Gastrocnemius medialis (tissue), 4 donors: ENCODE results near the gene ARMC7. TPM values are rescaled to one million over a fixed set of nuclear protein-coding genes. Genes with fewer than 3 reads are reported as not detected.

Experiments used
- ATAC-seq, 2 donors: fragments of 150-250 bp; one replicate each; pipeline ENCODE4 v1.9.1; 2016
- DNase-seq, 2 donors: peaks; one replicate each; pipeline ENCODE4 v3.0.0-alpha.2; 2019
- H3K27ac ChIP-seq, 4 donors: fragments of 200-600 bp; sonication (generic); 1 replicate in 1 of 4; 2 replicates in 3 of 4; pipeline ENCODE4 v1.5.1; 2016 to 2018; ENCODE audit warnings: mild to moderate bottlenecking in 2 of 4, moderate library complexity in 1 of 4
- H3K27me3 ChIP-seq, 3 donors: fragments of 200-600 bp; sonication (generic) in 2 of 3; 1 replicate in 1 of 3; 2 replicates in 2 of 3; pipeline versions ENCODE4 v1.5.1 to v1.6.0; 2016 to 2019; ENCODE audit warnings: mild to moderate bottlenecking in 1 of 3, moderate library complexity in 1 of 3
- H3K36me3 ChIP-seq, 2 donors: fragments of 200-600 bp; sonication (generic) in 1 of 2; one replicate each; pipeline ENCODE4 v1.5.1; 2017 to 2018
- H3K4me1 ChIP-seq, 2 donors: fragments of 200-600 bp; sonication (generic) in 1 of 2; one replicate each; pipeline ENCODE4 v1.5.1; 2016 to 2017; ENCODE audit warnings: mild to moderate bottlenecking in 2 of 2
- H3K4me3 ChIP-seq, 4 donors: fragments of 200-600 bp; sonication (generic) in 3 of 4; 1 replicate in 1 of 4; 2 replicates in 3 of 4; pipeline ENCODE4 v1.5.1; 2016 to 2019; ENCODE audit warnings: mild to moderate bottlenecking in 2 of 4
- H3K9me3 ChIP-seq, 3 donors: fragments of 200-600 bp; sonication (generic) in 2 of 3; 1 replicate in 1 of 3; 2 replicates in 2 of 3; pipeline ENCODE4 v1.5.1; 2016 to 2019
- CTCF ChIP-seq, 5 experiments: fragments of 450-650 bp in 3 of 5; fragments of 200-600 bp in 2 of 5; sonication (generic) in 2 of 5; IDR thresholded peaks in 4 of 5; conservative IDR thresholded peaks in 1 of 5; 1 replicate in 4 of 5; 2 replicates in 1 of 5; pipeline ENCODE4 v1.5.1; 2016 to 2019; ENCODE audit warnings: antibody characterized with exemption in 5 of 5, mild to moderate bottlenecking in 3 of 5, moderate library complexity in 3 of 5
- POLR2A ChIP-seq, 2 donors: fragments of 450-650 bp; IDR thresholded peaks; one replicate each; pipeline ENCODE4 v1.6.1; 2017; ENCODE audit warnings: antibody characterized with exemption in 2 of 2, mild to moderate bottlenecking in 2 of 2, moderate library complexity in 2 of 2
- in situ Hi-C, 4 donors: fragments of 200-750 bp; cut with MboI; loops; one replicate each; pipeline versions ENCODE4 v1.15.0 to v1.8.0; 2017; ENCODE audit warnings: low sequenced_read_pairs in 4 of 4
- intact Hi-C: fragments of 100-400 bp; cut with DNase I; formaldehyde crosslinking; loops from one replicate; pipeline ENCODE4 v1.15.1; 2023; ENCODE audit warnings: low total_unique reads
- total RNA-seq, 4 donors: library from RNA; depleted of rRNA; stranded (reverse); fragments of >200 nt; gene quantifications; one replicate each; pipeline versions ENCODE4 v1.1.0 to v1.2.3, GENCODE V29; 2016

Gene ARMC7
- total RNA-seq, 4 donors from 2014 or later = 2.0 to 4.4 (median 3.0) TPM

GRCh38 chr17:75096082-75096625, 13.6 kb upstream of the ARMC7 start:
- Histone ChIP-seq H3K36me3 (peaks cover 0 to 5% of the 10 kb centered on the region in 2 donors), H3K4me3 (no peak overlapping the region), H3K9me3 (no peaks in the 10 kb centered on the region), H3K27me3 (no peaks in the 10 kb centered on the region), H3K4me1 (peaks cover 13 to 14% of the 10 kb centered on the region in 2 donors), H3K27ac (peak overlapping the region in 3 of 4 donors; percentile 46 to 56 (median 47))
- intact Hi-C loops (no loop called here), in situ Hi-C loops (no loop called here)
- peak; percentile 69 to 90 for ATAC-seq
- DNase-seq = peak; percentile 56 to 79
- no peak for TF ChIP-seq POLR2A (IDR thresholded peaks at IDR 0.05)
- TF ChIP-seq CTCF (IDR thresholded peaks at IDR 0.05 in 4 of 5, conservative IDR thresholded peaks at IDR 0.05 in 1 of 5) = no peak

- TF ChIP-seq POLR2A (IDR thresholded peaks at IDR 0.05) (no peak), CTCF (IDR thresholded peaks at IDR 0.05 in 4 of 5, conservative IDR thresholded peaks at IDR 0.05 in 1 of 5) (no peak)
- no peaks in the 10 kb centered on the region for H3K9me3 ChIP-seq
- no peak for ATAC-seq
- peaks cover 6 to 8% of the 10 kb centered on the region in 2 donors for H3K4me1 ChIP-seq
- H3K4me3 ChIP-seq = no peak overlapping the region
- no peak for DNase-seq
- no peaks in the 10 kb centered on the region for H3K27me3 ChIP-seq
- intact Hi-C loops (no loop called here), in situ Hi-C loops (no loop called here)
- no peak overlapping the region for H3K27ac ChIP-seq
- peaks cover 0 to 5% of the 10 kb centered on the region in 2 donors for H3K36me3 ChIP-seq
Observed at GRCh38 chr17:75097865-75098264, 11.9 kb upstream of the ARMC7 start.

- DNase-seq (no peak), ATAC-seq (no peak)
- no peaks in the 10 kb centered on the region for H3K9me3 ChIP-seq
- peaks cover 0 to 5% of the 10 kb centered on the region in 2 donors for H3K36me3 ChIP-seq
- TF ChIP-seq CTCF (IDR thresholded peaks at IDR 0.05 in 4 of 5, conservative IDR thresholded peaks at IDR 0.05 in 1 of 5) (no peak), POLR2A (IDR thresholded peaks at IDR 0.05) (no peak)
- peaks cover 6 to 8% of the 10 kb centered on the region in 2 donors for H3K4me1 ChIP-seq
- in situ Hi-C loops (no loop called here), intact Hi-C loops (no loop called here)
- no peak overlapping the region for H3K27ac ChIP-seq
- no peaks in the 10 kb centered on the region for H3K27me3 ChIP-seq
- H3K4me3 ChIP-seq = no peak overlapping the region
Observed at GRCh38 chr17:75098861-75099260, 10.9 kb upstream of the ARMC7 start.

- Histone ChIP-seq H3K4me1 (peaks cover 6 to 8% of the 10 kb centered on the region in 2 donors), H3K27me3 (no peaks in the 10 kb centered on the region), H3K36me3 (peaks cover 0 to 5% of the 10 kb centered on the region in 2 donors), H3K4me3 (no peak overlapping the region), H3K27ac (no peak overlapping the region), H3K9me3 (no peaks in the 10 kb centered on the region)
- DNase-seq (no peak), ATAC-seq (no peak)
- in situ Hi-C loops = no loop called here
- intact Hi-C loops = no loop called here
- TF ChIP-seq CTCF (IDR thresholded peaks at IDR 0.05 in 4 of 5, conservative IDR thresholded peaks at IDR 0.05 in 1 of 5) (no peak), POLR2A (IDR thresholded peaks at IDR 0.05) (no peak)
Observed at GRCh38 chr17:75099881-75100595, 9.7 kb upstream of the ARMC7 start.
